Measurements from ENCODE around the gene DCLK2.

DCLK2 gene

DNA sequence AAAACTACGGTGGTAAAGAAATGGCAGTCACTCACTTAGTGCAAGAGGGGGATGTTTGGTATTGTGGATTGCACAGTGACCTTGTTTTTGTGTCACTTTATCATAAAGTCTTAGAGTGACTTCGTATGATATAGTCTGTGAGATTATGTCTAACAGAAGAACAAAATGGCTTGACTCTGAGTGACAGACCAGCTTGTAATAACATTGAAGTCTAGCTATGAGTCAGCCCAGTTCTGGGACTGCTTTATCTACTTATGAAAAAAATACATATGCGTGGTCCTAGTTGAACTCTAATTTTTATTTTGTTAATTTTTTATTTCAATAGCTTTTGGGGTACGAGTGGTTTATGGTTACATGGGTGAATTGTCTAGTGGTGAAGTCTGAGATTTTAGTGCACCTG is 20.0 kb downstream of the DCLK2 start (continued):
- TF ChIP-seq, protein P1, sequence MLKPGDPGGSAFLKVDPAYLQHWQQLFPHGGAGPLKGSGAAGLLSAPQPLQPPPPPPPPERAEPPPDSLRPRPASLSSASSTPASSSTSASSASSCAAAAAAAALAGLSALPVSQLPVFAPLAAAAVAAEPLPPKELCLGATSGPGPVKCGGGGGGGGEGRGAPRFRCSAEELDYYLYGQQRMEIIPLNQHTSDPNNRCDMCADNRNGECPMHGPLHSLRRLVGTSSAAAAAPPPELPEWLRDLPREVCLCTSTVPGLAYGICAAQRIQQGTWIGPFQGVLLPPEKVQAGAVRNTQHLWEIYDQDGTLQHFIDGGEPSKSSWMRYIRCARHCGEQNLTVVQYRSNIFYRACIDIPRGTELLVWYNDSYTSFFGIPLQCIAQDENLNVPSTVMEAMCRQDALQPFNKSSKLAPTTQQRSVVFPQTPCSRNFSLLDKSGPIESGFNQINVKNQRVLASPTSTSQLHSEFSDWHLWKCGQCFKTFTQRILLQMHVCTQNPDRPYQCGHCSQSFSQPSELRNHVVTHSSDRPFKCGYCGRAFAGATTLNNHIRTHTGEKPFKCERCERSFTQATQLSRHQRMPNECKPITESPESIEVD (tag by site-specific recombination; IDR thresholded peaks at IDR 0.05) = no peak
- TF ChIP-seq ZNF585B (tag by site-specific recombination; IDR thresholded peaks at IDR 0.05) = no peak

DNA sequence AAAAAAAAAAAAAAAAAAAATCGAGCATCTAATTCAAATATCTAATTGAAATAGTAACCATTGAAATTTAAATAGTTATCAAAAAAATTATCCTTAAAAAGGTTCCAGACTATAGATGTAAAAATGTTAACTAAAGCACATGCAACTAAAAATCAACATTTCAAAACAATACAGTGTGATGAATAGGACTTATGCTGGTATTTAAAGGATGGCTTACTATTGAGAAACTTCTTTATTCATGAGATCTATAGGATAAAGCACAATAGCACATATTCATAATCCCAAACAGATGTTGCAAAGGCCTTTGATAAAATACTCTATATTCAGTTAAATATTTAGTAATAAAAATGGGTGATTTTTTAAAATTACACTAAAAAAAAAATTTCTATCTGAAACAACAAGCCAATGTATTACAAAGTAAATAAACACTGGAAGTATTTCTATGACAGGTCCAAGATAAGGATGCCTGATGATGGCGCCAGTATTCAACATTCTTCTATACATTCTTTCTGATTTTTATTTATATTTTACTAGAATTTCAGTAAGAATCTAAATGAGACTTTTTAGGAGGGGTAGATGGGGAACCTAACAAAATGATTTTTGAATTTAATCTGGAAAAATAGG is 26.3 kb downstream of the DCLK2 start:
- no peak overlapping the region for H3K4me3 ChIP-seq (ENCODE audit: low read depth, low read length)
- ChIA-PET POLR2A (interaction anchor here (0.6 kb wide), 1 partner anchor 61 kb away, joined by 3 read pairs; no protein-coding TSS in a partner anchor), CTCF (no interaction called here)
- no peaks in the 10 kb centered on the region for H3K4me1 ChIP-seq (ENCODE audit: control insufficient read depth, insufficient read depth, low read length)
- no peaks in the 10 kb centered on the region for H3K9me3 ChIP-seq (ENCODE audit: control insufficient read depth, insufficient read depth, low read depth, low read length)
- TF ChIP-seq ZNF664 (tag by site-specific recombination; IDR thresholded peaks at IDR 0.05) (no peak), EGR2 (tag by site-specific recombination; IDR thresholded peaks at IDR 0.05; ENCODE audit: low read depth) (no peak), ZFP3 (tag by site-specific recombination; IDR thresholded peaks at IDR 0.05; ENCODE audit: low read depth) (no peak), ZNF560 (tag by site-specific recombination; IDR thresholded peaks at IDR 0.05; ENCODE audit: borderline replicate concordance) (no peak), ZNF324 (tag by site-specific recombination; IDR thresholded peaks at IDR 0.05) (no peak)
- TF ChIP-seq, protein P2, sequence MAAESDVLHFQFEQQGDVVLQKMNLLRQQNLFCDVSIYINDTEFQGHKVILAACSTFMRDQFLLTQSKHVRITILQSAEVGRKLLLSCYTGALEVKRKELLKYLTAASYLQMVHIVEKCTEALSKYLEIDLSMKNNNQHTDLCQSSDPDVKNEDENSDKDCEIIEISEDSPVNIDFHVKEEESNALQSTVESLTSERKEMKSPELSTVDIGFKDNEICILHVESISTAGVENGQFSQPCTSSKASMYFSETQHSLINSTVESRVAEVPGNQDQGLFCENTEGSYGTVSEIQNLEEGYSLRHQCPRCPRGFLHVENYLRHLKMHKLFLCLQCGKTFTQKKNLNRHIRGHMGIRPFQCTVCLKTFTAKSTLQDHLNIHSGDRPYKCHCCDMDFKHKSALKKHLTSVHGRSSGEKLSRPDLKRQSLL (tag by site-specific recombination; IDR thresholded peaks at IDR 0.05) = no peak
- TF ChIP-seq, protein P3, sequence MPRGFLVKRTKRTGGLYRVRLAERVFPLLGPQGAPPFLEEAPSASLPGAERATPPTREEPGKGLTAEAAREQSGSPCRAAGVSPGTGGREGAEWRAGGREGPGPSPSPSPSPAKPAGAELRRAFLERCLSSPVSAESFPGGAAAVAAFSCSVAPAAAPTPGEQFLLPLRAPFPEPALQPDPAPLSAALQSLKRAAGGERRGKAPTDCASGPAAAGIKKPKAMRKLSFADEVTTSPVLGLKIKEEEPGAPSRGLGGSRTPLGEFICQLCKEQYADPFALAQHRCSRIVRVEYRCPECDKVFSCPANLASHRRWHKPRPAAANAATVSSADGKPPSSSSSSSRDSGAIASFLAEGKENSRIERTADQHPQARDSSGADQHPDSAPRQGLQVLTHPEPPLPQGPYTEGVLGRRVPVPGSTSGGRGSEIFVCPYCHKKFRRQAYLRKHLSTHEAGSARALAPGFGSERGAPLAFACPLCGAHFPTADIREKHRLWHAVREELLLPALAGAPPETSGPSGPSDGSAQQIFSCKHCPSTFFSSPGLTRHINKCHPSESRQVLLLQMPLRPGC (tag by site-specific recombination; IDR thresholded peaks at IDR 0.05) = no peak
- no peaks in the 10 kb centered on the region for H3K36me3 ChIP-seq (ENCODE audit: control insufficient read depth in 2 of 2, insufficient read depth in 1 of 2, low read length in 2 of 2)
- no peak overlapping the region for H3K27ac ChIP-seq (ENCODE audit: extremely low read depth, low read depth, low read length)

DNA sequence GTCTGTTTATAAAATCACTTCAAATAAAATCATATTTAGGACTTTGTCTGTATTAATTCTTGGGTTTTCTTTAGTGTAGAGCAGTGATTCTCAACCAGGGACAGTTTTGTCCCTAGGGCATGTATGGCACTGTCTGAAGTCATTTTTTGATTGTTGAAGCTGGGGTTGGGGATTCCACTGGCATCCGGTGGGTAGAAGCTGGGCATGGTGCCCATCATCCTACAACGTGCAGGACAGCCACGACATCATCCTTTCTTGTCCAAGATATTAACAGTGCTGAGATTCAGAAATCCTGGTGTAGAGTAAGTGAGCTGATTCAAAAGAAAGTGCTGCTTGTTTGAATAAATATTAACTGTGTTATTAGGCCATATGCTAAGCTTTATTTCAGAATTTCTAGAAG is 28.6 kb downstream of the DCLK2 start:
- Histone ChIP-seq H3K9me3 (ENCODE audit: control insufficient read depth, insufficient read depth, low read depth, low read length) (no peaks in the 10 kb centered on the region), H3K36me3 (ENCODE audit: control insufficient read depth in 2 of 2, insufficient read depth in 1 of 2, low read length in 2 of 2) (no peaks in the 10 kb centered on the region), H3K4me3 (ENCODE audit: low read depth, low read length) (no peak overlapping the region), H3K4me1 (ENCODE audit: control insufficient read depth, insufficient read depth, low read length) (no peaks in the 10 kb centered on the region), H3K27ac (ENCODE audit: extremely low read depth, low read depth, low read length) (no peak overlapping the region)
- POLR2A ChIA-PET = no interaction called here
- CTCF ChIA-PET = interaction anchor here (0.6 kb wide), 1 partner anchor 571 kb away, joined by 4 read pairs; no protein-coding TSS in a partner anchor
- no peak for TF ChIP-seq ZNF658 (tag by site-specific recombination; IDR thresholded peaks at IDR 0.05)
- TF ChIP-seq, protein P4, sequence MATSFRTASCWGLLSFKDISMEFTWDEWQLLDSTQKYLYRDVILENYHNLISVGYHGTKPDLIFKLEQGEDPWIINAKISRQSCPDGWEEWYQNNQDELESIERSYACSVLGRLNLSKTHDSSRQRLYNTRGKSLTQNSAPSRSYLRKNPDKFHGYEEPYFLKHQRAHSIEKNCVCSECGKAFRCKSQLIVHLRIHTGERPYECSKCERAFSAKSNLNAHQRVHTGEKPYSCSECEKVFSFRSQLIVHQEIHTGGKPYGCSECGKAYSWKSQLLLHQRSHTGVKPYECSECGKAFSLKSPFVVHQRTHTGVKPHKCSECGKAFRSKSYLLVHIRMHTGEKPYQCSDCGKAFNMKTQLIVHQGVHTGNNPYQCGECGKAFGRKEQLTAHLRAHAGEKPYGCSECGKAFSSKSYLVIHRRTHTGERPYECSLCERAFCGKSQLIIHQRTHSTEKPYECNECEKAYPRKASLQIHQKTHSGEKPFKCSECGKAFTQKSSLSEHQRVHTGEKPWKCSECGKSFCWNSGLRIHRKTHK (tag by site-specific recombination; IDR thresholded peaks at IDR 0.05) = no peak
- no peak for TF ChIP-seq ZBTB17 (tag by site-specific recombination; IDR thresholded peaks at IDR 0.05)
- TF ChIP-seq HOXC10 (CRISPR knock-in tag; IDR thresholded peaks at IDR 0.05) = no peak
- TF ChIP-seq GLIS2 (tag by site-specific recombination; IDR thresholded peaks at IDR 0.05) = no peak
- TF ChIP-seq, protein P5, sequence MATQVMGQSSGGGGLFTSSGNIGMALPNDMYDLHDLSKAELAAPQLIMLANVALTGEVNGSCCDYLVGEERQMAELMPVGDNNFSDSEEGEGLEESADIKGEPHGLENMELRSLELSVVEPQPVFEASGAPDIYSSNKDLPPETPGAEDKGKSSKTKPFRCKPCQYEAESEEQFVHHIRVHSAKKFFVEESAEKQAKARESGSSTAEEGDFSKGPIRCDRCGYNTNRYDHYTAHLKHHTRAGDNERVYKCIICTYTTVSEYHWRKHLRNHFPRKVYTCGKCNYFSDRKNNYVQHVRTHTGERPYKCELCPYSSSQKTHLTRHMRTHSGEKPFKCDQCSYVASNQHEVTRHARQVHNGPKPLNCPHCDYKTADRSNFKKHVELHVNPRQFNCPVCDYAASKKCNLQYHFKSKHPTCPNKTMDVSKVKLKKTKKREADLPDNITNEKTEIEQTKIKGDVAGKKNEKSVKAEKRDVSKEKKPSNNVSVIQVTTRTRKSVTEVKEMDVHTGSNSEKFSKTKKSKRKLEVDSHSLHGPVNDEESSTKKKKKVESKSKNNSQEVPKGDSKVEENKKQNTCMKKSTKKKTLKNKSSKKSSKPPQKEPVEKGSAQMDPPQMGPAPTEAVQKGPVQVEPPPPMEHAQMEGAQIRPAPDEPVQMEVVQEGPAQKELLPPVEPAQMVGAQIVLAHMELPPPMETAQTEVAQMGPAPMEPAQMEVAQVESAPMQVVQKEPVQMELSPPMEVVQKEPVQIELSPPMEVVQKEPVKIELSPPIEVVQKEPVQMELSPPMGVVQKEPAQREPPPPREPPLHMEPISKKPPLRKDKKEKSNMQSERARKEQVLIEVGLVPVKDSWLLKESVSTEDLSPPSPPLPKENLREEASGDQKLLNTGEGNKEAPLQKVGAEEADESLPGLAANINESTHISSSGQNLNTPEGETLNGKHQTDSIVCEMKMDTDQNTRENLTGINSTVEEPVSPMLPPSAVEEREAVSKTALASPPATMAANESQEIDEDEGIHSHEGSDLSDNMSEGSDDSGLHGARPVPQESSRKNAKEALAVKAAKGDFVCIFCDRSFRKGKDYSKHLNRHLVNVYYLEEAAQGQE (tag by site-specific recombination; IDR thresholded peaks at IDR 0.05) = no peak
- no peak for TF ChIP-seq ZBTB8A (tag by site-specific recombination; IDR thresholded peaks at IDR 0.05)
